GM18526 (cell line): ENCODE measurements around the gene MED20.

Experiments used
- POLR2A ChIP-seq: IDR thresholded peaks from 3 replicates; pipeline ENCODE4 v1.6.1; 2011; ENCODE audit not compliant: insufficient read length; ENCODE audit errors: extremely low read depth

The MED20 gene

DNA sequence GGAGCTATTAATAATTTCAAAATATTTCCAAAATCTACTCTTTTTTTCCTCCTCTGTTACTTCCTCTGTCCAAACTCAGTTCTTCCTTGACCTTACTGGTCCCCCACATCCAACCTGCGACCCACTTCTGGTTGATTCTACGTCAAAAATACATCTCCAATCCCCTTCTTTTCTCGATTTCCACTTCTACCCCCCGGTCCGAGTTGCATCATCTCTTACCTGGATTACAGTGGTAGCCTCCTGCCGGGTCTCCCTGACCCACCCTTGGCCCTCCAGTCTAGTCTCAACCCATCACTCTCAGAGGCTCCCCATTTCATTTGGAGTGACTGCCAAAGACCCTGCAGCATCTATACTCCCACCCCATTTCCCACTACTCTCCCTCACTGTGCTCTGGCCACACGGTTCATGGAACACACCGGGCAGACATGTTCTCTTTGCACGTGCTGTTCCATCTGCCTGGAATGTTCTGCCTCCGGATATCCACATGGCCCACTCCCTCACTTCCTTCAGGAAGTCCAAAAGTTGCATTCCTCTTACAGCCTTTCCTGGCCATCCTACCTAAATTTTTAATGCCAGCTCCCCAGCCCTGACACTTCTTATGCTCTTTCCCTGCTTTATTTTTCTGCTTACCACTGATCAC lies 26.8 kb upstream of the MED20 start:
- no peak for TF ChIP-seq POLR2A

DNA sequence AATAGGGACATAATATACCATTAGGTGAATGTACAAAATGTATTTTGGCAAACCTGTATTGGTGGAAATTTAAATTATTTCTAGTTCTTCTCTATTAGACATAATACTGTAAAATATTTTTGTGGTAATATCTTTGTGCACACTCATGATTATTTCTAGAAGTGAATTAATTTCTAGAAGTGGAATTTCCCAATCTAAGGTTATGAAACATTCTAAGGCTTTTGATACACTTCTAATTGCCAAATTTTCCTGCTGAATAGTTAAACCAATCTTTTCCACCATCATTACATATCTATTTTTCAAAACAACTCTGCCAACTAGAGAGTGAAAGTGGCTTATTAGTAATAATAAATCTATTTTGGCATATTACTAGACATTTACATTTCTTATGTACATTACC lies 22.5 kb upstream of the MED20 start:
- no peak for TF ChIP-seq POLR2A

DNA sequence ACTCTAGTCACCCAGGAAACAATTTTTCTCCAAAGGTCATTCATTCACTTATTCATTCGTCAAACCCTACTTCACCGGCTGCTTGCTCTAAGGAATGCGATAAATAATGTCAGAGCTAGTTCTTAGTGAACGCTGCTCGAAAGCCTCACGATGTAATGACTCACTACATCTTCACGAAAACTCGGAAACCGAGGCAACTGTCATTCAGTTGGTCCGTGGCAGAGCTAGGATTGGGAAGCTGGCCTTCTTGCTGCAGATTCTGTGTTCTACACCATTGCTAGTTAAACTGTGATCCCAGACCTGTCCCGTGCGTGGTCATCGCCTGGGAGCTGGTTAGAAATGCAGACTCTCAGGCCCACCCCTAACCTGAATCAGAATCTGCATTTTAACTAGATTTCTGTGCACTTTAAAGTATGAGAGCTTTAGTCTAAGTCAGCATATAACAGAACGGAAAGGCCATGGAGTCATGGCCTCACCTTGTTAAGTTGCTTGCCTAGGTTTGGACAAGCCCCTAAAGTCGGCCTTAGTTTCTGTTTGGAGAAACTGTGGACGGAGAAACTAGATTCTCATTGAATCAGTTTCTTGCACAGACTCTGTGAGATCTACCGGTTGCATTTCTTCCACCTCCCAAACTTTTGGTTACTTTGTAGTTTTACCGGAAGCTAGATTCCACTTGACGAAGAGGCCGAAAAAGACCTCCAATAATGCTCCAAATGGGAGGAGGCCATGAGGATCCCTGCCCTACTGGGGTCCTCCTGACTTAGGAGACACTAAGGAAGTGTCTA lies 21.3 kb upstream of the MED20 start:
- no peak for TF ChIP-seq POLR2A

DNA sequence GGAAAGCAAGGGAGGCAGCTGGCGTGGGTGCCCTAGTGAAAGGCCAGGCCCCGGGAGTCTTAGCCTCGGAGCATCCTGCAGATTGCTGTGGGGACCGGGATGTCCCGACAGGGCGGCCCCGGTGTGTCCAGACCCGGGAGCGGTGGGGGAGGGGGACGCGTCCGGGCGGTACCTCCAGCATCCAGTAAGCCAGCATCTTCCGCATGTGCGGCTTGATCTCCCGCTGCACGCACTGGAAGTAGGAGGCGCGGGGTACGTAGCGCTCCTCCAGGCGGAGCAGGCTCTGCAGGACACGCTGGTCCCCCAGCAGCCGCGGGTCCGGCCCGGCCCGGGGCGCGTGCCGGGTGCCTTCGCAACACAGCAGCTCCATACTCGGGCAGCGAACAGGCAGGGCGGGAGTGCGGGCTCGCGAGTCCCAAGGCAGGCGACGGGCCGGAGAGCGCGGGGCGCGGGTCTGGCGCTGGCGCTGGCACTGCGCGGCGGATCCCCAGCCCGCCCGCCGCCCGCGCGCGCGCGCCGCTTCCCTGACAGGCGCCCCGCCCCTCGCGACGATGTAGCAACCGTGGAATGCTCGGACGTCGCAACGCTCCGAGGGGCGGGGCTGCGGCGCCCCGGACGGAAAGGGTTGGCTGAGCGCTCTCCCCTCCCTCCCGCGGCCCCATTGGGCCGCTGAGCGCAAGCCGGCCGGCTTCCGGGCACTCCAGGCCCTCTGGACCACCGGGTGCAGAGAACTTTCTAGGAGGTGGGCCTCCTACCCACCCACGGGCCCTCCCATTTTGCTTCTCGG lies 20.5 kb upstream of the MED20 start, which contains the start of gene CCND3:
Gene CCND3 (minus strand): TSS at position 529 of the 787 bp plus-strand sequence. CDS start 159 bp downstream, at position 370.
- peak; percentile 51 for TF ChIP-seq POLR2A

DNA sequence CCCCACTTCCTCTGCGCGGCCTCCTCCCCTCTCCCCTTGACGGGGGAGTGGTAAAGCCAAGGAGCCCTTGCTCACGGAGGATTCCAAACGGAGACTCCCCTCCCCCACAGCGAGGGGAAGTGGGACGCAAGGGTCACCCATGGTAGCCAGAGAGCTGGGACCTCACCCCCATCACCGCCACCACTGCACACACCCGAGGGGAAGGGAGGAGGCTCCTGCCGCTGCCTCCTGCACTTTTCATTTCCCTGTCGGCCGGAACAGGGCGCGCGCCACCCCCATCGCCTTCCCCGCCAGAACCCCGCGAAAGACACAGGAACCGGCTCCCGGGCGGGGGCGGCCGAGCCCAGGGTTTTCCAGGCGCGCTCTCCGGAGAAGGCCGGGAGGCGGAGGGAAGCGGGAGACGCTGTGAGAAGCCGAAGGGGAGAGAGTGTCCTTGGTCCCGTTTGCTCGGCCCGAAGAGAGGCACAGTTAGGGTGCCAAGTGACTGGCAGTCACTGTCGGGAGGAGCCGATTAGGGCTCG lies 19.9 kb upstream of the MED20 start:
- TF ChIP-seq POLR2A: no peak

DNA sequence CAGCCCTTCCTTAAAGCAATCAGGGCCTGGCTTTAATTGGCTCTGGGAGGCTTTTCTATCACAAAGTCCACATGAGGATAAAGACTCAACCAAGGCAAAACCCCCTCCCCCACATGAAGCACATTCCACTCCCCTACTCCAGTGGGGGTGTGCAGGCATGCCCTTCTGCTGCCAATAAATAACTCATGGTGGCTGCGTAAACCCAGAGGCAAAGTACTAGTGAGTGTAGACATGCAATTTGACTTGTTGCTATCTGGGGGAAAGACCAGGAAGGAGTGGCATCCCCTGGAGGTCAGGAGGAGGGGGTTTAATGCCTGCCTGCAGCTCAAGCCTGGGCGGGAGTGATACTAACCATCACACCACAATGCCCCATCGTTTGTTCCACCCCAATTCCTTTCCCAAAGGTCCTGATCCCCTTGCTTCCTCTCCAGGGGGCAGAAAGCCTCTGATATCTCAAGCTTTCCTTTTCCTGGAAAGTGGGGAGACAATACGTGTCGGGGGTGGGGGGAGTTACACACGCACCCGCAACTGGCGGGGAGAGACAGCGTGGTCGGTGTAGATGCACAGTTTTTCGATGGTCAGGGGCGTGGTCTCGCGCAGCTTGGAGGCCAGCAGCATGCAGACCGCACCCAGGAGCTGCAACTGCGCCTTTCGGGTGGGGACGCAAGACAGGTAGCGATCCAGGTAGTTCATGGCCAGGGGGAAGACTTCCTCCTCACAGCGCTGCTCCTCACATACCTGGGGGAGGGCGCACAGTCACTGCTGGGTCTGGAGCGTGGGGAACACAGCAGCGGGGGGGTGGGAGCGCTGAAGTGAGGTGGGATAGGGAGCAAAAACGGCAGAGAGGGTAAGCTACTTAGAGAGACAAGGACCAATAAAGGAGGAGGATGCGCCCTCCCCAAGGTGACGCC lies 19.2 kb upstream of the MED20 start:
- no peak for TF ChIP-seq POLR2A

DNA sequence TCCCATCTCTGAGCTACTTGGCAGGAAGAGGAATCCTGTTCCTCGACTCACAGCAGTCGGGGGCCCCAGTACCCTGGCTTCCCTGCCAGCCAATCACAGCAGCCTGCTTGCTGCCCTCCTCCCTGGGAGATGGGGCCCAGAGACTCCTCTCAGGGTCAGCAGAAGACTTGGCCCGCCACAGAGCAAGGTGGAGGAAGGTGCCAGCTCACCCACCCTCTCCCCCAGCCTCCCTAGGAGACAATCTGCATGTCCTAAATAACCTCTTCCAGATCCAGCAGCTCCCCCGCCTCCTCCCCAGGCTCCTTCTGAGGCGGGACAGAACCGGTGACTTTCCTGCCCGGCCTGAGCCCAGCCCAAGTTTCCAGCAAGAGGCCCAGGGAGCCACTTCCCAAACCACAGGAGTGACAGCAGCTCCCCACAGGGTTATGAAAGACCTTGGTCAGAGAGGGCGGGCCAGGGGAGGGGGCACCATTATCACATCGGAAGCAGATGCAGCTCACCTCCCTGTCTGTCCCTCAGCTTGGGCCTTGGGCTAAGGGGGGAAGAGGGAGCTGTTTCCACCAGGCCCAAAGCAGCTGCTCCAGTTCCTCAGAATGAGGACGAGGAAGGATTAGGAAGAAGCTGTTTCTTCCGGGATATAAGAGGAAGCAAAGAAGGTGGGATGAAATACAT lies 18.4 kb upstream of the MED20 start:
- no peak for TF ChIP-seq POLR2A

DNA sequence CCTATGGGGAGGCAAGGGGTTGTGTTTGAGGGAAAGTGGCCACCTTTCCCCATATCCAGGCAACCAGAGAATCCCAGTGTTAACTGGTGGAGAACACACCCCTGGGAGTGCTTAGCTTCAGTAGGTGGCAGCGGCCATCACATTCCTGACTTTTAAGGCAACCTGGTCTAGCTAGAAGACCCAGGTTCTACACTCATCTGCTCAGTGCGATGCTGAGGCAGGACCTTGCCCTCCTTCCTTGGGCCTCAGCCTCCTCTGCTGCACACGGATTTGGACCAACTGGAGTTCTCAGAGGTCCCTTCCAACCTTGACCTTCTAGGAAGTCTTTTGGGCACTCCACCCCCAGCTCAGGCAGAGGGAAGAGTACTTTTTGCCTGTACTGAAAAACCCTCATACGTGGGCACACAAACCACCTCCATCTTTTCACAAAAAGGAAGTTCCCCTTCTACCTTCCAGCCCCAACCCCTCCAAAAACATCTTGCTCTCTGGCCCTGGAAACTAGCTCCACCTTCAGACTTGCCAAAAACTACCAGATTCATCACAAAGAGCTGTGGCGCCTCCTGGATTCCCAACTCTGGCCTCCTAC lies 17.7 kb upstream of the MED20 start:
- no peak for TF ChIP-seq POLR2A

DNA sequence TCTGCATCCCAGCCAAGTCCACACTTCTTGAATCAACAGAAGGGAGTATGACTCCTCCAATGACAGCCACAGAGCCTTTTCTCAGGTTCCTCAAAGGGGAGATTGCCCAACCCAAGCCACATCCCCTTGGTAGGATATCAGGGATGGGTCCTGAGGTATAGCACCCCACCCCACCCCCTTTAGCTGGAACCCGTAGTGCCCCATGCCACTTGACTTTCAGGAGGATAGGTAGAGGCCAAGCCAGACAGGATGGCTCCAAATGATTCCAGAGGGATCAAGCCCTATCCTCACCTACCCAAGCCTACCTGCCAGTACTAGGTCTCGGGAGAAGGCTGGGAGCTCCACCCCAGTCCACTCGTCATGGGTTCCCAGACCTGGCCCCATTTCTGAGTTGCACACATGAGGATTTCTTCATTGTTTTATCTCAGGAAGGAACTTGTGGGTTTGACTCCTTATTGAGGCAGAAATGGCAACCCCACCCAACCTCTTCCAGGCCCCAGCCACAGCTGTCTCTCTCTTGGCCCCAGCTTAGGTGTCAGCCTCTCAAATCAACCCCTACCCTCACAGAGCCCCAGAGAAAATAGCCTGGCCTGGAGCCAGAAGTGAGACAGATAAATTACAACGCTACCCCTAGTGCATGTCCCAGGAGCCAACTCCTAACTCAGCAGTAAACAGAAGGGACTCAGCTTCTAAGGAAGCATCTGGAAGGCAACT lies 17.1 kb upstream of the MED20 start:
- TF ChIP-seq POLR2A: no peak

DNA sequence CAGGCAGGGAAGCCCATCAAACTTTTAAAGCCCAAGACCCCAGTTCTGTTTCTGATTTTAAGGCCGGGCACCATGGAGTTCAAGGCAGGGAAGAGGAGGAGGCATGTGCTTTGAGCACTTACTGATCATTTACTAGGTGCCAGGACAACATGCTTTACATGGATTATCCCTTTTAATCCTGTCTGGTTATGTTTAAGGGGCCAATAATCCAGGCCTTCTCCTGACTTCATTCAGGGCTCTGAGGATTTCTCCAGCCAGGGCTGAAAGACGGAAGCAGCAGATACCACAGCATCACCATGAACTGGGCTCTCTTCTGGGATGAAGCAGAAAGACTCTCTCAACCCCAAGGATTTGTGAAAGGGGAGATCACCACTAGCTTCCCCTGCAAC lies 16.5 kb upstream of the MED20 start:
- no peak for TF ChIP-seq POLR2A

DNA sequence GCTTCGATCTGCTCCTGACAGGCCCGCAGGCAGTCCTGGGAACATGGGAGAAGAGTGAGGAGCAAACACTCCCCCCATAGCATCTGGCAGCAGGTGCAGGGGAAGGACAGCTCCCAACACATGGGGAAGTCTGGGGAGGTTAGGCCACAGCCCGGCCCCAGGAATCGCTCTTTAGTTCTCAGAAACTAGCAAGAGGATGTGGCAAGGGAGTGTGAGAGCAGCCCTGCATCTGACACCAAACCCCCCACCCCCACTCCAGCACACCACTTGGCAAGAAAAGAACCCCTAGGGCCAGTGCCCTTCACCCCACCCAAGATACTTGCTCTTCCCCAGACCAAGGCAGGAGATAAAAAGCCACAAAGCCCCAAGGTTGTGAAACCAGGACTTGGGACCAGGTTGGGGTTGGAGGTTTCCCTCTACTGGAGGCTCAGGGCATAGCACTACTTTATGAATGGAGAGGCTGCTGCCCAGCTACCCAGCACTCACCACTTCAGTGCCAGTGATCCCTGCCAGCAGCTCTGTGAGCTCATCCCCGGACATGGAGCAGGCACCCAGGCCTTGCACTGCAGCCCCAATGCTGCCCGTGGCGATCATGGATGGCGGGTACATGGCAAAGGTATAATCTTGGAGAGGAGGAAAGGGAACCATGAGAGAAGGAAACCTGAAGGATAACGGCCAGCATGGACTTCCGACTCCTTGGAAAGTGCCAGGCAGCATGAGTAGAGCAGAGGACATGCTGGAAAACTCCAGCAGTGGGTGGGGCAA lies 15.3 kb upstream of the MED20 start:
- no peak for TF ChIP-seq POLR2A

DNA sequence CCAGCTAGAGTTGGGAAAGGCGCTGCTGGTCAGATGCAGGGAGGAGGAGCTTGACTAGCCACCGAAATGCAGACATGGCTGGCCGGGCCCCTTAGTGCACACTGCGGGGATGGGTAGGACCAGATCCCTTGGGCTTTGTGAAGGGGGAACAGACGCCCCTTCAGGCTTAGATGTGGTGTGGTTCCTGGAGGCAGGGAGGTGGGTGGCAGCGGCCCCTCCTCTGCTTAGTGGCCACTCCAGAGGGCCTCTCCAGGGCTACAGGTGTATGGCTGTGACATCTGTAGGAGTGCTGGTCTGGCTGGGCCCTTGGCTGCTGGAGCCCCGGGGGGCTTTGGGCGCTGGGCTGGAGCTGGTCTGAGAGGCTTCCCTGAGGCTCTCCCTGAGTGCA lies 14.7 kb upstream of the MED20 start:
- no peak for TF ChIP-seq POLR2A

DNA sequence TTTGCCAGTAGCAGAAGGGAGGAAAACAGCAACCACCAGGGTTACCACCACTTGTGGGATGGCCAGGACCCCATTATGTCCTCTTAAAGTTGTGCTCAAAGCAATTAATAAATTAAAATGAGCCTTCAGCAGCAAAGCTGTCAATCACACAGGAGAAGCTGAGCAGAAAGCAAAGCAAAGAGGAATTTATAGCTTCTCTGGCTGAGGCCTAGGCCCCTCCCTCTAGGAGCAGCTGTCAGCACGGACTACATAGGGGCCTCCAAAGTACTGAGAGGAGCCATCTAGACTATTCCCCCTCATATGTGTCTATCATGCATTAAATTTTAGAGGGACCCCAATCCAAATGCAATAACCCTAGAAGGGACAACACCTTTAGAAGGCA lies 14.2 kb upstream of the MED20 start:
- TF ChIP-seq POLR2A: no peak
